Stimulated activated CD4-positive, alpha-beta T cell treated with anti-CD3 and anti-CD28 coated beads, Interleukin-4, amount 100 ng/mL, for 48 hours (primary cell): Measurements from ENCODE around the gene PIK3AP1.
A peak's percentile ranks its signal among the peaks of the same experiment; 100 is the strongest.
"Not testable (repeated sequence)": the region's sequence is repeated elsewhere in the genome, so short reads cannot be mapped to it uniquely, and the experiment has no call there.

Experiments
- DNase-seq, 2 donors: peaks; one replicate each; pipeline ENCODE4 v3.0.0-alpha.2; 2020; ENCODE audit warnings: low read depth in 2 of 2

The PIK3AP1 gene

GRCh38 chr10:96721207-96721572, 876 bp upstream of the PIK3AP1 start:
- no peak for DNase-seq

GRCh38 chr10:96719850-96720421, 378 bp downstream of the PIK3AP1 start:
- peak; percentile 43 to 48 for DNase-seq

- DNase-seq, result no peak
These were observed 1.1 kb downstream of the PIK3AP1 start for GRCh38 chr10:96719200-96719599.

- no peak for DNase-seq
These were observed 1.9 kb downstream of the PIK3AP1 start for GRCh38 chr10:96718304-96718990.

GRCh38 chr10:96716390-96716789, 3.9 kb downstream of the PIK3AP1 start:
- DNase-seq, result no peak

- no peak for DNase-seq
These were observed 5.5 kb downstream of the PIK3AP1 start for GRCh38 chr10:96714746-96715255.

- no peak for DNase-seq
These were observed 6.2 kb downstream of the PIK3AP1 start for GRCh38 chr10:96714031-96714590.

- DNase-seq, result no peak
These were observed 7.5 kb downstream of the PIK3AP1 start for GRCh38 chr10:96712662-96713271.

- DNase-seq, result no peak
These were observed 9.1 kb downstream of the PIK3AP1 start for GRCh38 chr10:96711048-96711728.

- no peak for DNase-seq
These were observed 10.8 kb downstream of the PIK3AP1 start for GRCh38 chr10:96709525-96709924.

- no peak for DNase-seq
These were observed 11.3 kb downstream of the PIK3AP1 start for GRCh38 chr10:96708996-96709395.

- no peak for DNase-seq
These were observed 11.9 kb downstream of the PIK3AP1 start for GRCh38 chr10:96708456-96708855.

GRCh38 chr10:96706331-96706853, 13.9 kb downstream of the PIK3AP1 start:
- DNase-seq, result no peak

- DNase-seq, result no peak
These were observed 15.2 kb downstream of the PIK3AP1 start for GRCh38 chr10:96705134-96705533.

GRCh38 chr10:96704563-96704962, 15.8 kb downstream of the PIK3AP1 start:
- no peak for DNase-seq

- no peak for DNase-seq
These were observed 17.0 kb downstream of the PIK3AP1 start for GRCh38 chr10:96703358-96703757.

GRCh38 chr10:96701265-96701664, 19.0 kb downstream of the PIK3AP1 start:
- DNase-seq, result no peak

GRCh38 chr10:96700374-96701099, 19.8 kb downstream of the PIK3AP1 start:
- DNase-seq, result no peak

- DNase-seq, result no peak
These were observed 20.7 kb downstream of the PIK3AP1 start for GRCh38 chr10:96699613-96700012.

GRCh38 chr10:96698305-96698704, 22.0 kb downstream of the PIK3AP1 start:
- DNase-seq, result not testable (repeated sequence)

GRCh38 chr10:96697438-96697837, 22.9 kb downstream of the PIK3AP1 start:
- no peak for DNase-seq
